Stimulated activated CD8-positive, alpha-beta memory T cell treated with anti-CD3 and anti-CD28 coated beads, Interleukin-15, amount 100 ng/mL, for 24 hours (primary cell): ENCODE measurements around the gene GNG10.
A peak's percentile ranks its signal among the peaks of the same experiment; 100 is the strongest.
"Not testable (repeated sequence)": the region's sequence is repeated elsewhere in the genome, so short reads cannot be mapped to it uniquely, and the experiment has no call there.

Experiments used
- DNase-seq: peaks from one replicate; pipeline ENCODE4 v3.0.0-alpha.2; 2020; ENCODE audit warnings: low read depth

GNG10 gene

GRCh38 chr9:111661150-111661801 is at the start of gene GNG10:
Gene GNG10 (plus strand): TSS chr9:111661605. CDS start chr9:111661635, 30 bp downstream.
- DNase-seq, result peak; percentile 51

- no peak for DNase-seq
Measured at GRCh38 chr9:111613436-111614040, 47.9 kb upstream of the GNG10 start.

GRCh38 chr9:111615928-111616327 is 45.5 kb upstream of the GNG10 start:
- no peak for DNase-seq

- not testable (repeated sequence) for DNase-seq
Measured at GRCh38 chr9:111617349-111617748, 44.1 kb upstream of the GNG10 start.

GRCh38 chr9:111621895-111622480 is 39.4 kb upstream of the GNG10 start:
- DNase-seq, result no peak

- DNase-seq, result no peak
Measured at GRCh38 chr9:111622626-111623025, 38.8 kb upstream of the GNG10 start.

GRCh38 chr9:111627260-111627963 is 34.0 kb upstream of the GNG10 start:
- no peak for DNase-seq

- no peak for DNase-seq
Measured at GRCh38 chr9:111628411-111628810, 33.0 kb upstream of the GNG10 start.

GRCh38 chr9:111630182-111630963 is 31.0 kb upstream of the GNG10 start:
- DNase-seq, result no peak

- no peak for DNase-seq
Measured at GRCh38 chr9:111630964-111631213, 30.5 kb upstream of the GNG10 start.

- DNase-seq, result peak; percentile 89
Measured at GRCh38 chr9:111631214-111631971, 30.0 kb upstream of the GNG10 start, which contains the start of gene DNAJC25. Gene DNAJC25 (plus strand): TSS chr9:111631334. CDS start chr9:111631408, 74 bp downstream.

GRCh38 chr9:111632060-111632459 is 29.3 kb upstream of the GNG10 start:
- no peak for DNase-seq

- DNase-seq, result no peak
Measured at GRCh38 chr9:111632695-111633388, 28.6 kb upstream of the GNG10 start.

GRCh38 chr9:111633389-111633736 is 28.0 kb upstream of the GNG10 start:
- no peak for DNase-seq

- no peak for DNase-seq
Measured at GRCh38 chr9:111634860-111635259, 26.5 kb upstream of the GNG10 start.

GRCh38 chr9:111637421-111637950 is 23.9 kb upstream of the GNG10 start:
- DNase-seq, result no peak

GRCh38 chr9:111644195-111644772 is 17.1 kb upstream of the GNG10 start:
- DNase-seq, result no peak

GRCh38 chr9:111645806-111646205 is 15.6 kb upstream of the GNG10 start:
- no peak for DNase-seq

GRCh38 chr9:111646417-111646816 is 15.0 kb upstream of the GNG10 start:
- DNase-seq, result no peak

- no peak for DNase-seq
Measured at GRCh38 chr9:111648066-111648465, 13.3 kb upstream of the GNG10 start.
